Measurements from ENCODE around the gene LY6G6C.

LY6G6C gene

GRCh38 chr6:31740397-31741223 lies 19.1 kb upstream of the LY6G6C start:
- no peak for DNase-seq (ENCODE audit: low spot score)
- no peak for TF ChIP-seq CTCF (IDR thresholded peaks at IDR 0.05; ENCODE audit: extremely low read depth, missing control alignments)

- TF ChIP-seq CTCF (IDR thresholded peaks at IDR 0.05; ENCODE audit: extremely low read depth, missing control alignments): no peak
- peak; percentile 95 for DNase-seq (ENCODE audit: low spot score)
These were observed 18.3 kb upstream of the LY6G6C start, which contains the start of gene MSH5 for GRCh38 chr6:31739639-31740396. MSH5 (plus strand) TSS chr6:31740005; CDS start chr6:31740467, 462 bp downstream.

GRCh38 chr6:31737991-31738979 lies 16.7 kb upstream of the LY6G6C start:
- TF ChIP-seq CTCF (IDR thresholded peaks at IDR 0.05; ENCODE audit: extremely low read depth, missing control alignments): no peak
- peak; percentile 80 for DNase-seq (ENCODE audit: low spot score)

- TF ChIP-seq CTCF (IDR thresholded peaks at IDR 0.05; ENCODE audit: extremely low read depth, missing control alignments): no peak
- DNase-seq (ENCODE audit: low spot score): no peak
These were observed 15.9 kb upstream of the LY6G6C start for GRCh38 chr6:31737315-31737990.

- TF ChIP-seq CTCF (IDR thresholded peaks at IDR 0.05; ENCODE audit: extremely low read depth, missing control alignments): no peak
- no peak for DNase-seq (ENCODE audit: low spot score)
These were observed 15.3 kb upstream of the LY6G6C start for GRCh38 chr6:31736768-31737314.

- DNase-seq (ENCODE audit: low spot score): peak; percentile 84
These were observed 14.6 kb upstream of the LY6G6C start, which contains the start of gene CLIC1 for GRCh38 chr6:31736021-31736767. CLIC1 (minus strand) TSS chr6:31736530; CDS start chr6:31736300, 230 bp downstream.

More at GRCh38 chr6:31736021-31736767, 14.6 kb upstream of the LY6G6C start, which contains the start of gene CLIC1:
- TF ChIP-seq CTCF (IDR thresholded peaks at IDR 0.05; ENCODE audit: extremely low read depth, missing control alignments): no peak
